NCI-H1436 (cell line): ENCODE results near the gene VCPKMT.

ENCODE experiments used
- DNase-seq: peaks from one replicate; lab custom pipeline; 2025; lab: John Stamatoyannopoulos, UW

VCPKMT gene

DNA sequence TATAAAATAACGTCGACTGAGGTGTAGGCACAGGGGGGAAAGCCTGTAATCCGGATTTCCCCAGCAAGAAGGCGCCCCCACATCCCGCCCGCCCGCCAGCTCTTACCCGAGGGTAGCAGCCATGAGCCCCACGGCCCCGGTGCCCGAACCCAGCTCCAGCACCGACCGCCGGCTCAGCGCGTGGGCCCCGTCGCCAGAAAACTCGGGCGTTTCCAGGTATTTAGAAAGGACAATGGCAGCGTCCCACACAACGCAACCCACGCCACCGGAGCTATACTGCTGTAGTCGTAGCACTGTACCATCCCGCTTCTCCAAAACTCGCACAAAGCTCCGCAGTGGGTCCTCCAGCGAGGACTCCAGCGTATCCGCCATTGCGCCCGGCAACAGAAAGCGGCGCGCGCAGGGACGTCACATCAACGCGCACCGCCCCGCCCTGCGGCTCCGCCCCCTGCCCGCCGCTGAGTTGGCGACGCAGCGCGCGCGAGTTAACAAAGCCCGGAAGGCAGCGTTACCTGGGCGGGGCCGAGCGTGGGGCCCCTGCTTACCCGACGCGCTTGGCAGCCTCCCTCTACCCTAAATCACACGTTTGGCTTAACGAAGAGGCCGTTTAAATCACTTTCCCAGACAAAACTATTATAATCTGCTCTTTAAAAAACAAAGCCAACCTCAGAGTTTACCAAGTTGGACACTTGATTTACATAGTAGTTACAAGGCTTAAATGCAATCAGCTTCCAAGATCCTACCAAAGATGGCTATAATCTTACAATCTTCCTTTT is at the start of gene VCPKMT:
TSS of gene VCPKMT (minus strand) at position 392 of the 776 bp plus-strand sequence. CDS start at position 372, 20 bp downstream.
- peak; percentile 93 for DNase-seq

DNA sequence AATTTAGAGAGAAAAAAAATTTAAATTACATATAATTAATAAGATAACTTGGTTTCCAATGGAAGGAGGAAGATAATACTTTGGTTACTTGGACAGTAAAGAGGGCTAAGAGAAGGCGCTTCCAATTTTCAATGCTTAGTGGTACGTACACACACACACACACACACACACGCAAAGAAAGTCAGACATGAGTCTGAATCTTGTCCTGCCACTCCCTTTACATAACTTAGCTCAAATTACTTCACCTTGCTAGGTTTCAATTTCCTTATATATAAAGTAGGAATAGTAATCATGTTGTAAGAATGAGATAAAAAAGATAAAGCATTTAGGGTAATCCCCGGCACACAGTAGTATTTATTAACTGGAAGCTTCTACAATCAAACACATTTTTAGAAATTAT is 39.7 kb upstream of the VCPKMT start:
- DNase-seq: no peak

GRCh38 chr14:50148799-50149198 is 32.4 kb upstream of the VCPKMT start:
- no peak for DNase-seq

DNA sequence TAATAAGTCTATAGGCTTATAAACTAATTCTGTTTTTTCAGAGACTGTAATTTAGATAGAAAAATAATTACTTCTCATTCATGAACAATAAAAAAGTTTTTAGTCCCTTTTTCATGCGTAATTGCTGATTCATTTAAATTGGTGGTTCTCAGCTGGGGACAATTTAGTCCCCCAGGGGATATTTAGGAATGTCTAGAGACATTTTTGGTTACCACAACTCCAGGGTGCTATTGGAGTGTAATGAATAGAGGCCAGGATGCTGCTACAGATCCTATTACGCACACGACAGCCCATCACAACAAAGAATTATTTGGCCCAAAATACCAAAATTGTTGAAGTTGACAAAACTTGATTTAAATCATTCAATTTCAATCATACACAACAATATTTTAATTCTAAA is 22.8 kb upstream of the VCPKMT start:
- no peak for DNase-seq

DNA sequence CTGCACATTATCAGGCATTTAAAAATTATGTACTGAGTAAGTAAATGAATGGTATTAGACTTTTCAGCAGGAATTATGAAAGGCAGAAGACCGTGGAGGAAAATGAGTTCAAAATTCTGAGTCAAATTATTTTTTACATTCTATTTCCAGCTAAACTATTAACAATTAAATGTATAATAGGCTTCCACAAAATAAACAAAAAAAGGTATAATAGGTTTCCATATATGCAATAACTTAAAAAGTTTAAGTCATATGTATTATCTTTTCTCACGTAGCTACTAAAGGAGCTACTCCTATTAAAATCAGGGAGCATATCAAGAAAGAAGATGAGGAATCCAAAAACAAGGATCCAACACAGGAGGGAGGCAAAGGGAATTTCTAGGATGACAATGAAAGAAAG is 11.4 kb upstream of the VCPKMT start:
- no peak for DNase-seq

DNA sequence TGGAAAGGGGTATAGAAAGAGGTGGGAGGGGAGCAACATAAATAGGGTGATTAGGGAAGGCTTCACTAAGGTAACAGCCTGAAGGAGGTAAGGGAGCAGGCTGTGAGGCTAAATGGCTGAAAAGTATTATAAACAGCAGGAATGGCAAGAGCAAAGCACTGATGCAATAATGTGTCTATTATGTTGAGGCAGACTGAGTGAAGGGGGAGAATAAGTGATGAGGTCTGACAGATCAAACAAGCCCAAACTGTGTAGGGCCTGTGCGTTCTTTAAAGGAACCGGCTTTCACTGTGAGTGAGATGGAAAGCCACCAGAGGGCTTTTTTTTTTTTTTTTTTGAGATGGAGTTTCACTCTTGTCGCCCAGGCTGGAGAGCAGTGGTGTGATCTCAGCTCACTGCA is 6.7 kb upstream of the VCPKMT start:
- DNase-seq: no peak

DNA sequence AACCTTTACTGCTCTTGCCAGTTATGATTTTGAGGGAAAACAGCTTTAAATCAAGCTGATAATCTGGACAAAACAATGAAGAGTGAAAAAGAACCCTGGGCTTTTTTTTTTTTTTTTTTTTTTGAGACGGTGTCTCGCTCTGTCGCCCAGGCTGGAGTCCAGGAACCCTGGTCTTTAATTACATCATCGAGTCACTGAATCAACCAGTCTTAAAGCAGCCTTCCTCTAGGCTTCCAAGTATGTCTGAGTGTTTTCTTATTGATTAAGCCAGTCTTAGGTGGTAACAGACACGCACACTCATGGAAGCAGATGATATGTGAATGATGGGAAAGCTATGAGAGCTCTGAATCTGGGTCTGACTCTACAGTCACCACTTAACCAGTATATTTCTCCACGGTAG is 5.9 kb upstream of the VCPKMT start:
- DNase-seq: no peak

- no peak for DNase-seq
Observed at GRCh38 chr14:50121486-50121885, 5.1 kb upstream of the VCPKMT start.

GRCh38 chr14:50117456-50117855 is 1.1 kb upstream of the VCPKMT start:
- no peak for DNase-seq

DNA sequence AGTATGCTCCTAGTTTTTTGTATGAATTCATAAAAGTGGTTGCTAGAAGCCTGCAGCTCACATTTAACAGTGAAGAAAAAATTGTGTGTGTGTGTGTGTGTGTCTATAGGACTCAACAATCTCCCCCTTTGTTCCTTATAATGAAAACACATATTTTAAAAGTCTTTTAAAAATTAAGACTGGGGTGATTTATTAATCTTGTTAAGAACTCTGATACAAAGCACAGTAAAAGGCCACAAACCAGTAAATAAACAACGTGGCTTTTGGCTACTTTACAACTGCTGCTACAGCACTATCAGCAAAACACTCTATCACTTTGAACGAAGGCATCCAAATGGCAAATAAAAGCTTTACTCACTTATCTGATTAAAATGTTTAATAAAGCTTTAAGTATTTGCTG is 594 bp upstream of the VCPKMT start:
- DNase-seq: no peak

GRCh38 chr14:50113381-50114035 is 2.9 kb downstream of the VCPKMT start:
- no peak for DNase-seq

GRCh38 chr14:50110323-50111037 is 5.9 kb downstream of the VCPKMT start:
- DNase-seq: no peak

GRCh38 chr14:50109342-50109741 is 7.0 kb downstream of the VCPKMT start:
- no peak for DNase-seq

DNA sequence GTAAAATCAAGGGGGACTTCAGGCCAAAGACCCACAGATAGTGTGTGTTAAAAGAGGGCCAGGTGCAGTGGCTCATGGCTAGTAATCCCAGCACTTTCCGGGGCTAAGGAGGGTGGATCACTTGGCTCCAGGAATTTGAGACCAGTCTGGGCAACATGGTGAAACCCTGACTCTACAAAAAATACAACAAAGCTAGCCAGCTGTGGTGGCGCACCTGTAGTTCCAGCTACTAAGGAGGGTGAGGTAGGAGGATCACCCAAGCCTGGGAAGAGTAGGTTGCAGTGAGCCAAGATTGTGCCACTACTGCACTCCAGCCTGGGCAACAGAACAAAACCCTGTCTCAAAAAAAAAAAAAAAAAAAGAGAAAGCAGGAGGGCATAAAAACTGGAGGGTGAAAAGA is 8.5 kb downstream of the VCPKMT start:
- no peak for DNase-seq

- no peak for DNase-seq
Observed at GRCh38 chr14:50106178-50106577, 10.2 kb downstream of the VCPKMT start.

DNA sequence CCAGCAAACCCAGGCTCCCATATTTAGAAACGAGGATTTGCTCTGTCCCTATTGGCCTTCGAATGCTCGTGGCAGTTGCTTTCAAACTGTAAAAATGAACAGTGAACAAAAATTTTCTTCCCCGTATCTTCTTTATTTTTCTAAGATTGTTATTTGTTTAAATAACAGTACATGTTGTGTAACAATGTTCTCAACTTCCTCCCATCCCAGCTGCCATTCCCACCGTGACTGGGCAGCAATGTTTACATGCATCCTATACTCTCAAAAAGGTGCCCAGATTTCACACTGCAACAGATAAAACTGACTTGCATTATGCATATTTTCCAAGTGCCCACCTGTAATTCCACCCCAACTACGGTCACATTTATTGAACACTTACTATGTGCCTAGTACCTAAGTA is 12.8 kb downstream of the VCPKMT start:
- no peak for DNase-seq

DNA sequence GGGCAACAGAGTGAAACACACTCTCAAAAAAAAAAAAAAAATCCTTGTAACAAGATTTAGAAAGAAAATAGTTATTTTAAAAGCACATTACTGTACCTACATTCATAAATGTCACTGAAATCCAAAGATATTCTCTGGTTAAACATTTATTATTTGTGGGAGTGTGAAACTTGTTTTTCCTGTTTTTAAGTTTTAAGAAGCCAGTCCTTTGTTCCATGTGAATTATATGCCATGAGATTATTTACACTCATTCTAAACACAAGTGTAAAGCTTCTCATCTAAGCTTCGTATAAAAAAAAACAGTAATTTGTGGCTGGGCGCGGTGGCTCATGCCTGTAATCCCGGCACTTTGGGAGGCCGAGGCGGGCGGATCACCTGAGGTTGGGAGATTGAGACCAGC is 15.0 kb downstream of the VCPKMT start:
- no peak for DNase-seq

DNA sequence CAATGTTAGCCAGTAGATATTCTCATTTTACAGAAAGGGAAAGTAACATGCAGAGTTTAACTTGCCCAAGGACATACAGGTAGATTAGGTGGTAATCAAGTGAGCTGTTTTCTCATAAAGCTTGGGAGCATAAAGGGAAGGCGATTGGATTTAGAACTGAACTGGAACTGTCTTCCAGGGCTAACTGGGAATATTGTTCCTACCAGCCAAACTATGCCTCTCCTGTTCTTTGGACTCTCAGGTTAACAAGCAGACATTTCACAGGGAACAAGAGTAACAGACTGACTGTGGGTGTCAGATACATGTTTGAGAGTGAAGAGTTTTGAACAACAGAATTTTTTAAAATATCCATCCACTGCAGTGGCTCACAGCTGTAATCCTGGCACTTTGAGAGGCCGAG is 15.6 kb downstream of the VCPKMT start:
- no peak for DNase-seq

DNA sequence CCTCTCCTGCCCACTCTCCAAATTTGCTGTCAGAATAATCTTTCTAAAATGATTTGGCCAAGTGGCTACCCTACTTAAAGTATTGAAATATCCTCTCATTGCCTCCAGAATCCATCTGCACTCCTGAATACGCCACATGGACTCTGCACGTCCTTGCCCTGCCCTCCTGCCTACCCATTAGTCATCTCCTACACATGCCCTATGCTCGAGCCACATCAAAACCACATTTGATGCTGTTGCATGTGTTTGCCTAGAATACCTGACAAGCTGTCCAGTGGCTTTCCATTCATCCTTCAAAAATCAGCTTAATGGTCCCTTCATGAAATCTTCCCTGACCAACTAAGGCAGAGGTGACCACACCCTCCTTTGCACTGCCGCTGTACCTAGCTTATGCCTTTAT is 17.0 kb downstream of the VCPKMT start:
- DNase-seq: no peak

GRCh38 chr14:50095895-50096294 is 20.5 kb downstream of the VCPKMT start:
- DNase-seq: no peak

- DNase-seq: no peak
Observed at GRCh38 chr14:50094056-50094755, 22.2 kb downstream of the VCPKMT start.

GRCh38 chr14:50093496-50093895 is 22.9 kb downstream of the VCPKMT start:
- no peak for DNase-seq
